HS-27A (cell line): ENCODE results near the gene GPR37L1.
"Not testable (repeated sequence)": the region's sequence is repeated elsewhere in the genome, so short reads cannot be mapped to it uniquely, and the experiment has no call there.

Experiments used
- DNase-seq: peaks from one replicate; pipeline ENCODE4 v3.0.0-alpha.2; 2012; ENCODE audit warnings: low read depth, missing footprints

GPR37L1 gene

GRCh38 chr1:202134645-202135172, 12.0 kb downstream of the GPR37L1 start:
- no peak for DNase-seq

- no peak for DNase-seq
These were observed 12.6 kb downstream of the GPR37L1 start for GRCh38 chr1:202135221-202135721.

- no peak for DNase-seq
These were observed 18.1 kb downstream of the GPR37L1 start for GRCh38 chr1:202140833-202141232.

GRCh38 chr1:202141468-202141867, 18.8 kb downstream of the GPR37L1 start:
- not testable (repeated sequence) for DNase-seq

GRCh38 chr1:202143011-202143767, 20.5 kb downstream of the GPR37L1 start:
- DNase-seq: no peak

GRCh38 chr1:202143768-202144401, 21.2 kb downstream of the GPR37L1 start:
- no peak for DNase-seq

GRCh38 chr1:202144402-202145067, 21.8 kb downstream of the GPR37L1 start, which contains the start of gene ARL8A:
Gene ARL8A, minus strand, starts transcription at chr1:202144737. Its CDS starts 165 bp downstream, at chr1:202144572.
- DNase-seq: no peak

GRCh38 chr1:202145068-202145743, 22.5 kb downstream of the GPR37L1 start:
- DNase-seq: no peak

GRCh38 chr1:202145744-202146140, 23.0 kb downstream of the GPR37L1 start:
- DNase-seq: not testable (repeated sequence)

- no peak for DNase-seq
These were observed 23.6 kb downstream of the GPR37L1 start for GRCh38 chr1:202146279-202146678.

GRCh38 chr1:202146993-202147392, 24.3 kb downstream of the GPR37L1 start:
- DNase-seq: no peak

GRCh38 chr1:202148391-202148790, 25.7 kb downstream of the GPR37L1 start:
- DNase-seq: no peak

GRCh38 chr1:202149566-202149965, 26.8 kb downstream of the GPR37L1 start:
- no peak for DNase-seq

GRCh38 chr1:202150187-202150586, 27.5 kb downstream of the GPR37L1 start:
- no peak for DNase-seq

- DNase-seq: no peak
These were observed 27.9 kb downstream of the GPR37L1 start for GRCh38 chr1:202150602-202151001.

GRCh38 chr1:202151045-202151444, 28.3 kb downstream of the GPR37L1 start:
- no peak for DNase-seq

GRCh38 chr1:202152399-202152798, 29.7 kb downstream of the GPR37L1 start:
- DNase-seq: no peak

GRCh38 chr1:202153284-202153683, 30.6 kb downstream of the GPR37L1 start:
- DNase-seq: no peak

- DNase-seq: no peak
These were observed 31.5 kb downstream of the GPR37L1 start for GRCh38 chr1:202154148-202154765.

- no peak for DNase-seq
These were observed 32.2 kb downstream of the GPR37L1 start for GRCh38 chr1:202154766-202155477.
